Right lobe of liver (tissue), 4 donors: Measurements from ENCODE around the gene KISS1R.

Experiments
- POLR2A ChIP-seq: fragments of 450-650 bp; IDR thresholded peaks from one replicate; pipeline ENCODE4 v1.6.1; 2017; ENCODE audit warnings: antibody characterized with exemption, mild to moderate bottlenecking
- TF ChIP-seq, protein P1 (sequence below), 4 donors: fragments of 200-600 bp in 3 of 4; fragments of 450-650 bp in 1 of 4; IDR thresholded peaks; one replicate each; pipeline versions ENCODE4 v1.5.1 to v1.8.0; 2016 to 2022; ENCODE audit warnings: antibody characterized with exemption in 4 of 4, mild to moderate bottlenecking in 2 of 4
- donor health status: DM: no; HTN: no; CAD: no.
- donor health status: DM: no; HTN: no; CAD: no.
- donor health status: DM: no; HTN: yes; CAD: no.

DNA sequence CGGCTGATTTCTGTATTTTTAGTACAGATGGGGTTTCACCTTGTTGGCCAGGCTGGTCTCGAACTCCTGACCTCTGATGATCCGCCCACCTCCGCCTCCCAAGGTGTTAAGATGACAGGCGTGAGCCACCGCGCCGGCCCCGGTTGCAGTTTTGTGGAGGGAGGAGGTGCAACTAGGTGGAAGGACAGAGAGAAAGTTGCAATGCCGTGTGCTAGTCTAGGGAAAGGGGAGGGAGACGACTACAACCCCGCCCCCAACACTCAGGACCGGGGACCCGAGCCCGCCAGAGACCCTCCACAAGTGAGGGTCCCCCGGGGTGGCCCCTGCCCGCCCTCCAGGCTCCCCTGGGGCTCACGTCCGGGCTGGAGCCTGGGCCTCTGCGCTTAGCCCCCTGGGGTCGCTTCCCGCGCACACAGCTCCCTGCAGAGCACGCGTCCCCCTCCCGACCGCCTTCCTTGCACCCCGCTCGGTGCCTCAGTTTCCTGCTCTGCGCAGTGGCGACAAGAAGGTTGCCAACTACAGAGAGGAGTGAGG lies 7.5 kb downstream of the KISS1R start:
- TF ChIP-seq, protein P1, sequence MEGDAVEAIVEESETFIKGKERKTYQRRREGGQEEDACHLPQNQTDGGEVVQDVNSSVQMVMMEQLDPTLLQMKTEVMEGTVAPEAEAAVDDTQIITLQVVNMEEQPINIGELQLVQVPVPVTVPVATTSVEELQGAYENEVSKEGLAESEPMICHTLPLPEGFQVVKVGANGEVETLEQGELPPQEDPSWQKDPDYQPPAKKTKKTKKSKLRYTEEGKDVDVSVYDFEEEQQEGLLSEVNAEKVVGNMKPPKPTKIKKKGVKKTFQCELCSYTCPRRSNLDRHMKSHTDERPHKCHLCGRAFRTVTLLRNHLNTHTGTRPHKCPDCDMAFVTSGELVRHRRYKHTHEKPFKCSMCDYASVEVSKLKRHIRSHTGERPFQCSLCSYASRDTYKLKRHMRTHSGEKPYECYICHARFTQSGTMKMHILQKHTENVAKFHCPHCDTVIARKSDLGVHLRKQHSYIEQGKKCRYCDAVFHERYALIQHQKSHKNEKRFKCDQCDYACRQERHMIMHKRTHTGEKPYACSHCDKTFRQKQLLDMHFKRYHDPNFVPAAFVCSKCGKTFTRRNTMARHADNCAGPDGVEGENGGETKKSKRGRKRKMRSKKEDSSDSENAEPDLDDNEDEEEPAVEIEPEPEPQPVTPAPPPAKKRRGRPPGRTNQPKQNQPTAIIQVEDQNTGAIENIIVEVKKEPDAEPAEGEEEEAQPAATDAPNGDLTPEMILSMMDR (IDR thresholded peaks at IDR 0.05) = no peak
- no peak for TF ChIP-seq POLR2A
